GM21360 (cell line): ENCODE data around the gene RPL18A.

Experiments used
- ATAC-seq: cut with Tn5 transposase; IDR thresholded peaks from one replicate; pipeline ENCODE4 v1.9.1; 2021; ENCODE audit warnings: mild to moderate bottlenecking, moderate library complexity; ENCODE audit not compliant: unreplicated experiment

RPL18A gene

GRCh38 chr19:17859533-17860330 is at the start of gene RPL18A:
Gene RPL18A, plus strand, starts transcription at chr19:17859910. Its CDS starts 47 bp downstream, at chr19:17859957.
- ATAC-seq: peak; percentile 86

GRCh38 chr19:17811103-17811502 is 48.6 kb upstream of the RPL18A start:
- ATAC-seq: no peak

GRCh38 chr19:17811681-17812080 is 48.0 kb upstream of the RPL18A start:
- no peak for ATAC-seq

GRCh38 chr19:17812099-17812498 is 47.6 kb upstream of the RPL18A start:
- no peak for ATAC-seq

GRCh38 chr19:17817668-17818363 is 41.9 kb upstream of the RPL18A start:
- ATAC-seq: no peak

GRCh38 chr19:17821190-17821589 is 38.5 kb upstream of the RPL18A start, which contains the start of gene INSL3:
Gene INSL3, minus strand, starts transcription at chr19:17821519. Its CDS starts 13 bp downstream, at chr19:17821506.
- ATAC-seq: no peak

GRCh38 chr19:17824339-17824738 is 35.4 kb upstream of the RPL18A start:
- ATAC-seq: no peak

GRCh38 chr19:17826508-17827056 is 33.1 kb upstream of the RPL18A start:
- no peak for ATAC-seq

GRCh38 chr19:17829855-17830566 is 29.7 kb upstream of the RPL18A start:
- ATAC-seq: no peak

- no peak for ATAC-seq
These were observed 28.9 kb upstream of the RPL18A start for GRCh38 chr19:17830567-17831418.

- ATAC-seq: no peak
These were observed 28.3 kb upstream of the RPL18A start for GRCh38 chr19:17831419-17831888.

GRCh38 chr19:17832443-17833208 is 27.1 kb upstream of the RPL18A start:
- ATAC-seq: no peak

GRCh38 chr19:17834350-17835181 is 25.1 kb upstream of the RPL18A start:
- ATAC-seq: no peak

- no peak for ATAC-seq
These were observed 24.3 kb upstream of the RPL18A start for GRCh38 chr19:17835182-17836006.

- ATAC-seq: no peak
These were observed 23.2 kb upstream of the RPL18A start for GRCh38 chr19:17836530-17836929.

- ATAC-seq: no peak
These were observed 21.7 kb upstream of the RPL18A start for GRCh38 chr19:17837972-17838371.

- no peak for ATAC-seq
These were observed 19.7 kb upstream of the RPL18A start for GRCh38 chr19:17840019-17840418.

GRCh38 chr19:17841371-17841809 is 18.3 kb upstream of the RPL18A start:
- no peak for ATAC-seq
